Astrocyte of the hippocampus (primary cell): ENCODE results near the gene TMEM81.

Source experiments
- DNase-seq: peaks from one replicate; pipeline ENCODE4 v3.0.0; 2011; ENCODE audit warnings: low read depth, low spot score

Gene TMEM81, protein sequence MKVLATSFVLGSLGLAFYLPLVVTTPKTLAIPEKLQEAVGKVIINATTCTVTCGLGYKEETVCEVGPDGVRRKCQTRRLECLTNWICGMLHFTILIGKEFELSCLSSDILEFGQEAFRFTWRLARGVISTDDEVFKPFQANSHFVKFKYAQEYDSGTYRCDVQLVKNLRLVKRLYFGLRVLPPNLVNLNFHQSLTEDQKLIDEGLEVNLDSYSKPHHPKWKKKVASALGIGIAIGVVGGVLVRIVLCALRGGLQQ

DNA sequence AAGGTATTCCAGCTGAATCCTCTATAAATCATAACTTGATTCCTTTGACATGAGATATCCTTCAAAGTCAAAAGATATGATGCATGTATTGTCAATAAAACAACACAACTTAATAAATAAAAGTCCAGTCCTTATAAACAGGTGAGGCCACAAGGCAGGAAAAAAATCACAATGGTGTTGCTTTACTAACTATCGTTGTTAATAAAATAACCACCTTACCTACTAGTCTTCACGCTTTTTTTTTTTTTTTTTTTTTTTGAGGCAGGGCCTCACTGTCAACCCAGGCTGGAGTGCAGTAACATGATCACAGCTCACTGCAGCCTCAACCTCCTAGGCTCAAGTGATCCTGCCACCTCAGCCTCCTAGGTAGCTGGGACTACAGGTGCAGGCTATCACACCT, at the start of gene TMEM81:
TMEM81 (minus strand) TSS at position 101 of the 400 bp plus-strand sequence. CDS start 140 bp downstream, outside the sequence.
- DNase-seq, result no peak

DNA sequence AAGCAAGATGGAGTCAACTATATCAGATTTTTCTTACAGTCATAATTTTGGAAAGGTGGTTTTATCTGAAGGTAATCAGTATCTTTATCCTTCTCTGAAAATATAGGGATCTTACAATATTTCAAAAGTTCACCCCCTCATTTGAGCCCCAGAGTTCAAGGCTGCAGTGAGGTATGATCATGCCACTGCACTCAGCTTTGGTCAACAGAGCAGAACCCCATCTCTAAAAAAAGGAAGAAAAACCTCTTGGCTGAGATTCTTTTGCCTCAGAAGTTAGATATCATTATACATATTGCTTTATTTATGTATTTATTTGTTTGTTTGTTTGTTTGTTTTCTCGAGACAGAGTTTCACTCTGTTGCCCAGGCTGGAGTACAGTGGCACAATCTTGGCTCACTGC, 49.0 kb upstream of the TMEM81 start:
- no peak for DNase-seq

GRCh38 chr1:205129447-205130029, 45.3 kb upstream of the TMEM81 start:
- DNase-seq, result no peak

- DNase-seq, result no peak
These were observed 43.8 kb upstream of the TMEM81 start for GRCh38 chr1:205128050-205128449.

DNA sequence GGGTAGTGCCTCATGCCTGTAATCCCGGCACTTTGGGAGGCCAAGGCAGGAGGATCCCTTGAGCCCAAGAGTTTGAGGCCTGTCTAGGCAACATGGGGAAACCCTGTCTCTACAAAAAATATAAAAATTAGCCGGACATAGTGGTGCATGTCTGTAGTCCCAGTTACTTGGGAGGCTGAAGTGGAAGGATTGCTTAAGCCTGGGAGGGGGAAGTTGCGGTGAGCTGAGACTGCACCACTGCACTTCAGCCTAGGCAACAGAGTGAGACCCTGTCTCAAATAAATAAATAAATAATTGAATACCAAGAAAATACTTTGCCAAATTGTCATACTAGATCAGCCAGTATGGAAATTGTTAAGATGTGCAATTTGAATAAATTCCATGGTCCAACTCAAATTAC, 43.4 kb upstream of the TMEM81 start:
- no peak for DNase-seq

- no peak for DNase-seq
These were observed 40.5 kb upstream of the TMEM81 start for GRCh38 chr1:205124726-205125125.

DNA sequence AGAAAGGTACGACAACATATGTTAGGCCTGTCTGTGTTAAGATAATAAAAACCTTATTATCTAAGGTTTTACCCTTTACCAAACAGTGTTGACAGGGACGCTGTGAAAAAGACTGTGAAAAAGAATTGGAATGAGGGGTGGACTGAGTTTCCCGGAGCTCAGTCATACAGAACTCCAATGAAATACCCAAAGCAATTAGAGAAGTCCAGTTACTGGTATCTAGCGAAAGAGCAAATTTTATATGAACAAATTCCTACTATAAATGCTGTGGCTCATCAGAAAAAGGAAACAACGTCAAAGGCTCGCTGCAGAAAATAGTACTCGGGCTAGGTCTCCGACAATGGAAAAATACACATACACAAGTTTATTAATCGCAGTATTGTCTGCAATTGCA, 38.2 kb upstream of the TMEM81 start:
- no peak for DNase-seq

- DNase-seq, result peak; percentile 98
These were observed 37.6 kb upstream of the TMEM81 start, which contains the start of gene RBBP5 for GRCh38 chr1:205121660-205122488. Gene RBBP5 (minus strand): TSS chr1:205121978. CDS start chr1:205121873, 105 bp downstream.

DNA sequence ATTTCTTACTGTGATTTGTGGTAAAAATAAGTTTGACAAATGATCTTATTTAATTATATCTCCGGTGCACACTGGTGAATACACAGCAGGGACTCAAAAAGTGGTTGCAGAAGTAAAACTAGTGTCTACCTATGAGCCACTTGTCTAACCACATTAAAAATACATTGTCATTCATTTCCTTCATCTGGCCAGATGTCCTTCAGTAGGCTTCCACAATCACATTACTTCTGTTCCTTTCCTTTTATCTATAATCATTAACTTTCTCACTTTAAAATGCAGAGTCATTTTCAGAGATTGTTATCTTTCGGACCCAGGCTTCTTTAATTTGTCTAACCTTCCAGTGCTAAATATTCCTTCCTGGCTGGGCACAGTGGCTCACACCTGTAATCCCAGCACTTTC, 34.5 kb upstream of the TMEM81 start:
- DNase-seq, result no peak

DNA sequence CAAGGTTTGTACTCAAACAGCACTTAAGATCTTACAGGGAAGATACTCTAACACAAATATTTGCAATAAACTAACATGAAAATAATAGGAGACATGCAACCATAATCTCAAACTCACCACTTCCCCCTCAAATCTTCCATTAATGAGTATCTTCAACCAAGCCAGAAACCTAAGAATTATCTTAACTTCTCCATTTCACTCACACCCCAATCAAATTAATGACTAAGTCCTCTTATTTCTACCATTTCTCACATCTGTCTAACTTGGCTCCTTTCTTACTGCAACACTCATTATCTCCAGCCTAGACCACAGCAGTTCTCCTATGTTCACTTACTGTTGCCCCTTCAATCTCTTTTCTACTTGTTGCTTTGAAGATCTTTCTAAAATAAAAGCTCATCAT, 27.1 kb upstream of the TMEM81 start:
- DNase-seq, result no peak

GRCh38 chr1:205109711-205110110, 25.5 kb upstream of the TMEM81 start:
- DNase-seq, result no peak

DNA sequence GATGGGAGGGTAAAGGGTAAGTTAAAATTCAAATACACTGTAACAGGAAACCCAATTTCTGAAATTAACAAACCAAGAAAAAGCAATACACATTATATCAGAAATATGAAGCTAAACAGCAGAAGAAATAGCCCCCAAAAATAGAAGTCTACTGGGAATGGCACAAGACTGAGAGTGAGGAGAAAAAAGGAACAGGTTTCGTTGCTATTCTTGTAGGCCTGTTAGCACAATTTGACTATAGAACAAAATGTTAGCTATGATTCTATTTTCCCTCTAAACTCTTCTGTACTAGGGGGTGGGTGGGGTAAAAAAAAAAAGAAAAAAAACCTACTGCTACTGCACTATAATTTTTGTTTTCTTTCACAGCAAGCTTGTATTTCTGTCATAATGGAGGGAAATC, 25.0 kb upstream of the TMEM81 start:
- DNase-seq, result no peak

DNA sequence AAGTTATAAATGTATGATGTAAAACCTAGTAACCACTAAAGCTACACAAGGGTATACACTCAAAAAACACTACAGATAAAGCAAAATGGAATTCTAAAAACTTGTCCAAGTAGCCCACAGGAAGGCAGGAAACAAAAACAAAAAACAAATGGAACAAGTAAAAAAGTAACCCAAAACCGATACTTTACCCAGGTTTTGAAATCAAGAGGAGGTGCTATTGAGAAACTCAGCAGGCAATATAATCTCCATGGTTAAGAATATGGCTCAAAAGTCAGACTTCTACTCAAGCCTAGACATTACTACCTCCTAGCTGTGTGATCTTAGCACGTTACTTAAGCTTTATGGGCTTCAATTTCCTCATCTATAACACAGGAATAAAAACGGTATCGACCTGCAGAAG, 24.2 kb upstream of the TMEM81 start:
- no peak for DNase-seq

- no peak for DNase-seq
These were observed 23.1 kb upstream of the TMEM81 start for GRCh38 chr1:205107327-205107726.

- DNase-seq, result no peak
These were observed 18.1 kb upstream of the TMEM81 start for GRCh38 chr1:205102404-205102803.

DNA sequence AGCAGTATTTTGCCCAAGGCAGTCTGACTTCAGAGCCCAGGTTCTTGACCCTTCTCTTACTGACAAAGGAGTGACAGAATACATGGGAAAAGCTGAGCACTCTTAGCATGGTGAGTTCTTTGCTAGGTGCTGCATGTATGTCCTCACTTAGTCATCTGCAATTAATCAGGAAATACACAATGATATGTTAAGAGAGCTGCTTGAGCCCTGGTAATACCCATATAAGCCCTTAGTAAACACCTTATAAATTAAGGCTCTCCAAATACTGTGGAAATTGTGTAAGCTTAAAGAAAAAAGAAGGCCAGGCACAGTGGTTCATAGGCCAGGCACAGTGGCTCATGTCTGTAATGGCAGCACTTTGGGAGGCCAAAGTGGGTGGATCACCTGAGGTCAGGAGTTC, 14.0 kb upstream of the TMEM81 start:
- DNase-seq, result no peak

DNA sequence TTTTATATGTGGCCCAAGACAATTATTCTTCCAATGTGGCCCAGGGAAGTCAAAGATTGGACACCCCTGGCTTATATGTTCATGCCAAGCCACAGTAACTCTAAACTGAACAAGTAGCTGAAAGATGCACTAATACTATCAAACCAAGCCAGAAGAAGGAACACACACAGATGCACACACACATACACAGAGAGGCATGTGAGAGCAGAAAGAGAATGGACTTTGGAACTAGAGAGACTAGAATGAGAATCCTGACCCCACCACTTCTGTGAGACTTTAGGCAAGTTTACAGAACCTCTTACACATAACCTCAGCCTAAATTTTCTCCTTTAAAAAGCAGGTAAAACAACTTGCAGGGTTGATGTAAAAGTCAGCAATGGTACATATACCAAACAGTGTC, 11.2 kb upstream of the TMEM81 start:
- DNase-seq, result no peak

- no peak for DNase-seq
These were observed 6.9 kb upstream of the TMEM81 start for GRCh38 chr1:205091043-205091740.

DNA sequence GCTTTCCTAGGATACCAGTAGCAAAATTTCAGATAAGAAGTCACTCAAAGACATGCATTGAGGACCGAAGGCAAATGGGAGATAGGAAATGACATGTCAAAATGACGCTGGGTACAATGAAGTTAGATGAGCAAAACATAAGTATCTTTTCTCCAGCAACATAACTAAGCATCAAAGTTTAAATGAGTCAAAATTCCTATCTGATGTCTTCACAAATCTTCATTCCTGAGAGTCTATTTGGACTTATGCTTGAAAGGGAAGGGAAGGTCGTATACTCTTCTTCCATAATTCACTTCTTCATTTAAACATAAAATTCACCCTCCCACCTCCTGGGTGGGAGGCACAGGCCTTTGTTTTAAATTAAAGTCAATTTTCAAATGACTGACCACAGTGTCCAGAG, 4.1 kb upstream of the TMEM81 start:
- DNase-seq, result no peak

DNA sequence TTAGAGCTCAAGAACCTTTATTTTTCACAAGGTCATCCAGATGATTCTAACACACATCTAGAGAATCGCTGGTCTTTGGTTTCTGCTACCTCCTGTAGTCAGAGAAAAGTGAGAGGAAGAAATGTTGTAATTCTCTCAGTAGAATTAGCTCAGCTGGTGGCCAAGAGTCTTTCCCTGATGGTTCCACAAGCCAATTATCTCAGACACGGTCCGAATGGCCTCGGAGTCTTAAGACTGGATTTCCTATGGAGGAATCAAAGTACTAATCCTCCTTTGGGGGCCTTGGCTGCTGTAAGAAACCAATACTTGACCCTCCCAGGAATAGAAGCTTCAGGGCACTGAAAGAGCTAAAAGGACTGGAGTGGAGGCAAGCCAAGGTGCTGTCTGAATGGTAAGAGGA, 1.8 kb downstream of the TMEM81 start:
- no peak for DNase-seq

DNA sequence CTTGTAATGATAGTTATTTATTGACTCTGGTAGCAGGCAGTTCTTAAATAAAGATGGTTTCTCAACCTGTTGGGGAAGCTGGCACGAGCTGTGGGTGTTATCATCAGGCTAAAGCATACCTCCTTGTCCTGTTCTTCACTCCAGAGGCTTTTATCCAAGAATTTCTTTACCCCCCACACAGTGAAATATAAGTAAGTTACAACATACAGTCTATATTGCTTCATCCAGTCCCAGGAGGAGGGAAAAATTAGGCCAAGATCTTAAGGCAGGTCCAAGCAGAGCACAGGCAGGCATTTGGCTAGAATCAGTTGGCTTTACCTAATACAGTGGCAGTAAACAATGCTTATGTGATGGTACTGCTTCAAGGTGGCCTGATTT, 6.3 kb downstream of the TMEM81 start:
- no peak for DNase-seq
